ENCODE results near the gene CFAP54. TPM values are rescaled to one million over a fixed set of nuclear protein-coding genes. Genes with fewer than 3 reads are reported as not detected.

Gene CFAP54
- total RNA-seq, 6 donors from 2014 or later = 0.66 to 48.8 (median 7.4) TPM

- Histone ChIP-seq H3K27me3 (no peaks in the 10 kb centered on the region), H3K9me3 (no peaks in the 10 kb centered on the region), H3K36me3 (no peaks in the 10 kb centered on the region), H3K4me1 (no peaks in the 10 kb centered on the region), H3K27ac (no peak overlapping the region), H3K4me3 (no peak overlapping the region)
- no peak for TF ChIP-seq EP300 (IDR thresholded peaks at IDR 0.05)
- TF ChIP-seq CTCF (IDR thresholded peaks at IDR 0.05) = no peak
- WGBS, 2 donors = 89 to 95% methylated on average over 2 of the region's 2 CpGs
- ATAC-seq (ENCODE audit: low FRiP score in 2 of 2) = no peak
- no peak for DNase-seq
Observed at GRCh38 chr12:96890331-96890730, 401.0 kb downstream of the CFAP54 start.

- no peak for ATAC-seq (ENCODE audit: low FRiP score in 2 of 2)
- 84 to 92% methylated on average over 3 of the region's 3 CpGs for WGBS, 2 donors
- no peak for TF ChIP-seq EP300 (IDR thresholded peaks at IDR 0.05)
- no peak for TF ChIP-seq POLR2AphosphoS5 (IDR thresholded peaks at IDR 0.05)
- no peak for TF ChIP-seq CTCF (IDR thresholded peaks at IDR 0.05)
- no peak for TF ChIP-seq POLR2A (IDR thresholded peaks at IDR 0.05)
Observed at GRCh38 chr12:96892104-96892503, 402.7 kb downstream of the CFAP54 start.

GRCh38 chr12:96897421-96897820 lies 408.0 kb downstream of the CFAP54 start:
- TF ChIP-seq CTCF (IDR thresholded peaks at IDR 0.05) = no peak
- no peak for TF ChIP-seq EP300 (IDR thresholded peaks at IDR 0.05)
- TF ChIP-seq POLR2A (IDR thresholded peaks at IDR 0.05) = no peak
- TF ChIP-seq POLR2AphosphoS5 (IDR thresholded peaks at IDR 0.05) = no peak
- no peak for ATAC-seq (ENCODE audit: low FRiP score in 2 of 2)
- H3K27me3 ChIP-seq = no peaks in the 10 kb centered on the region
- H3K4me1 ChIP-seq = no peaks in the 10 kb centered on the region
- DNase-seq = no peak
- 63 to 75% methylated on average over 3 of the region's 3 CpGs for WGBS, 2 donors
- no peak overlapping the region for H3K27ac ChIP-seq
- no peaks in the 10 kb centered on the region for H3K36me3 ChIP-seq
- no peak overlapping the region for H3K4me3 ChIP-seq
- H3K9me3 ChIP-seq = no peaks in the 10 kb centered on the region

More at GRCh38 chr12:96892104-96892503, 402.7 kb downstream of the CFAP54 start:
- no peaks in the 10 kb centered on the region for H3K27me3 ChIP-seq
- no peaks in the 10 kb centered on the region for H3K9me3 ChIP-seq
- DNase-seq = no peak
- no peaks in the 10 kb centered on the region for H3K36me3 ChIP-seq
- H3K4me3 ChIP-seq = no peak overlapping the region
- H3K4me1 ChIP-seq = no peaks in the 10 kb centered on the region
- no peak overlapping the region for H3K27ac ChIP-seq

GRCh38 chr12:96901175-96901574 lies 411.8 kb downstream of the CFAP54 start:
- H3K9me3 ChIP-seq = no peaks in the 10 kb centered on the region
- H3K27ac ChIP-seq = no peak overlapping the region
- ATAC-seq (ENCODE audit: low FRiP score in 2 of 2) = no peak
- H3K4me3 ChIP-seq = no peak overlapping the region
- H3K4me1 ChIP-seq = peaks cover 0 to 3% (median 1%) of the 10 kb centered on the region in 4 donors
- DNase-seq = no peak
- H3K27me3 ChIP-seq = no peaks in the 10 kb centered on the region
- no peaks in the 10 kb centered on the region for H3K36me3 ChIP-seq
- no peak for TF ChIP-seq POLR2AphosphoS5 (IDR thresholded peaks at IDR 0.05)
- TF ChIP-seq EP300 (IDR thresholded peaks at IDR 0.05) = no peak
- no peak for TF ChIP-seq CTCF (IDR thresholded peaks at IDR 0.05)

GRCh38 chr12:96902076-96902475 lies 412.7 kb downstream of the CFAP54 start:
- no peaks in the 10 kb centered on the region for H3K36me3 ChIP-seq
- no peak overlapping the region for H3K4me3 ChIP-seq
- no peak for DNase-seq
- no peaks in the 10 kb centered on the region for H3K27me3 ChIP-seq
- TF ChIP-seq POLR2AphosphoS5 (IDR thresholded peaks at IDR 0.05) = no peak
- no peak for TF ChIP-seq POLR2A (IDR thresholded peaks at IDR 0.05)
- TF ChIP-seq EP300 (IDR thresholded peaks at IDR 0.05) = no peak
- no peak for TF ChIP-seq CTCF (IDR thresholded peaks at IDR 0.05)
- WGBS, 2 donors = 74 to 78% methylated on average over 4 of the region's 4 CpGs
- no peak for ATAC-seq (ENCODE audit: low FRiP score in 2 of 2)
- H3K27ac ChIP-seq = no peak overlapping the region
- peaks cover 0 to 6% (median 4%) of the 10 kb centered on the region in 4 donors for H3K4me1 ChIP-seq
- no peaks in the 10 kb centered on the region for H3K9me3 ChIP-seq

Data from upper lobe of left lung (tissue), 6 donors.